ENCODE data around the gene STAT3. TPM values are rescaled to one million over a fixed set of nuclear protein-coding genes. Genes with fewer than 3 reads are reported as not detected.
A peak's percentile ranks its signal among the peaks of the same experiment; 100 is the strongest.

Gene STAT3
- total and polyA plus RNA-seq, 2 of the 13 experiments (the other 11 are each of a cell fraction or from before 2014, with no cell fraction given) = 61.8 to 62.4 TPM

DNA sequence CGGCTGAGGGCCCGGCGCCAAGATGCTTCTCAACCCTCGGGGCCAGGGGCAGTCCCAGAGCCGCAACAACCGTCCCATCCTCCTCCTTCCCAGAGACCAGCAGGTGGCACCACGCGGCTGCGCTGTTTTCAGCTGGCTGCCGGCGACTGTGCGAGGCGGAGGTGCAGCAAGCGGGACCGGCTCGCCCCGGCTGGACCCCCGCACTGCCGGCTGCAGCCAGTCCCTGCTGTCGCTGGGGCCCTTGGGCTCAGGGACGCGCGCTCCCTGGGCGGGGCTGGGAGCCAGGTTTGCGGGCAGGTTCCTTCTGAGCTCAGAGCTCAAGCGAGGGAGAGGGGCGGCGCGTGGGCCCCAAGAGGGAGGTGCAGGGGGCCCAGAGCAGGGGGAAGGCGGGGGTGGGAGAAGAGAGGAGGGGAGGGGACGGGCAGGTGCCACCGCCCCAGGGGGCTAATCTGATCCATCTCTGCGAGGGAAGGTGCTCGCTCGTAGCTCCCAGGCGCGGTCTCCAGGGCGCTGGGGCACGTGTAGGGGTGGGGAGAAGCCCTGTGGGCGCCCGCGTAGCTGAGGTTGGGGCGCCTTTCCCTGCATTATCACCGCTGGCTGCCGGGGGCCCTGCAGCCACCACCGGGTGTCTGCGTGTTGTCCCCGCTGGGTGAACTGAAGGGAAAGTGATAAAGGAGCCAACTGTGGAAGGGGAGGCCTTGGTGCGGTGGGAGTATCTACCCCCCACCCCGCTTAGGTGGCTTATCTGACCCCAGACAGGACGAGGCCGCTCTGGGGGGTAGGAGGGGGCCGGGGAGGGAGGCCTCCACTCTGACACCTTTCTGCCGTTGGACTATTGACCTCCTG is 75.7 kb downstream of the STAT3 start (continued):
- TF ChIP-seq, protein P1, sequence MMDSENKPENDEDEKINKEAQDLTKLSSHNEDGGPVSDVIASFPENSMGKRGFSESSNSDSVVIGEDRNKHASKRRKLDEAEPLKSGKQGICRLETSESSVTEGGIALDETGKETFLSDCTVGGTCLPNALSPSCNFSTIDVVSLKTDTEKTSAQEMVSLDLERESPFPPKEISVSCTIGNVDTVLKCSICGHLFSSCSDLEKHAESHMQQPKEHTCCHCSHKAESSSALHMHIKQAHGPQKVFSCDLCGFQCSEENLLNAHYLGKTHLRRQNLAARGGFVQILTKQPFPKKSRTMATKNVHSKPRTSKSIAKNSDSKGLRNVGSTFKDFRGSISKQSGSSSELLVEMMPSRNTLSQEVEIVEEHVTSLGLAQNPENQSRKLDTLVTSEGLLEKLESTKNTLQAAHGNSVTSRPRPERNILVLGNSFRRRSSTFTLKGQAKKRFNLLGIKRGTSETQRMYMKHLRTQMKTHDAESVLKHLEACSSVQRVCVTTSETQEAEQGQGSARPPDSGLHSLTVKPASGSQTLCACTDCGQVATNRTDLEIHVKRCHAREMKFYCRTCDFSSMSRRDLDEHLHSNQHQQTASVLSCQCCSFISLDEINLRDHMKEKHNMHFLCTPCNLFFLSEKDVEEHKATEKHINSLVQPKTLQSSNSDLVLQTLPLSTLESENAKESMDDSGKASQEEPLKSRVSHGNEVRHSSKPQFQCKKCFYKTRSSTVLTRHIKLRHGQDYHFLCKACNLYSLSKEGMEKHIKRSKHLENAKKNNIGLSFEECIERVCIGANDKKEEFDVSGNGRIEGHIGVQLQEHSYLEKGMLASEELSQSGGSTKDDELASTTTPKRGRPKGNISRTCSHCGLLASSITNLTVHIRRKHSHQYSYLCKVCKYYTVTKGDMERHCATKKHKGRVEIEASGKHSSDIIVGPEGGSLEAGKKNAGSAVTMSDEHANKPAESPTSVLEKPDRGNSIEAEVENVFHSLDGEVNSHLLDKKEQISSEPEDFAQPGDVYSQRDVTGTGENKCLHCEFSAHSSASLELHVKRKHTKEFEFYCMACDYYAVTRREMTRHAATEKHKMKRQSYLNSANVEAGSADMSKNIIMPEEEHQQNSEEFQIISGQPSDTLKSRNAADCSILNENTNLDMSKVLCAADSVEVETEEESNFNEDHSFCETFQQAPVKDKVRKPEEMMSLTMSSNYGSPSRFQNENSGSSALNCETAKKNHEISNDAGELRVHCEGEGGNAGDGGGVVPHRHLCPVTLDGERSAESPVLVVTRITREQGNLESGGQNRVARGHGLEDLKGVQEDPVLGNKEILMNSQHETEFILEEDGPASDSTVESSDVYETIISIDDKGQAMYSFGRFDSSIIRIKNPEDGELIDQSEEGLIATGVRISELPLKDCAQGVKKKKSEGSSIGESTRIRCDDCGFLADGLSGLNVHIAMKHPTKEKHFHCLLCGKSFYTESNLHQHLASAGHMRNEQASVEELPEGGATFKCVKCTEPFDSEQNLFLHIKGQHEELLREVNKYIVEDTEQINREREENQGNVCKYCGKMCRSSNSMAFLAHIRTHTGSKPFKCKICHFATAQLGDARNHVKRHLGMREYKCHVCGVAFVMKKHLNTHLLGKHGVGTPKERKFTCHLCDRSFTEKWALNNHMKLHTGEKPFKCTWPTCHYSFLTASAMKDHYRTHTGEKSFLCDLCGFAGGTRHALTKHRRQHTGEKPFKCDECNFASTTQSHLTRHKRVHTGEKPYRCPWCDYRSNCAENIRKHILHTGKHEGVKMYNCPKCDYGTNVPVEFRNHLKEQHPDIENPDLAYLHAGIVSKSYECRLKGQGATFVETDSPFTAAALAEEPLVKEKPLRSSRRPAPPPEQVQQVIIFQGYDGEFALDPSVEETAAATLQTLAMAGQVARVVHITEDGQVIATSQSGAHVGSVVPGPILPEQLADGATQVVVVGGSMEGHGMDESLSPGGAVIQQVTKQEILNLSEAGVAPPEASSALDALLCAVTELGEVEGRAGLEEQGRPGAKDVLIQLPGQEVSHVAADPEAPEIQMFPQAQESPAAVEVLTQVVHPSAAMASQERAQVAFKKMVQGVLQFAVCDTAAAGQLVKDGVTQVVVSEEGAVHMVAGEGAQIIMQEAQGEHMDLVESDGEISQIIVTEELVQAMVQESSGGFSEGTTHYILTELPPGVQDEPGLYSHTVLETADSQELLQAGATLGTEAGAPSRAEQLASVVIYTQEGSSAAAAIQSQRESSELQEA (CRISPR knock-in tag; IDR thresholded peaks at IDR 0.05; ENCODE audit: not compliant biosample characterization) = no peak
- TF ChIP-seq ZNF501 (CRISPR knock-in tag; IDR thresholded peaks at IDR 0.05) (no peak), EZH2 (conservative IDR thresholded peaks at IDR 0.05; ENCODE audit: low read depth, low read length) (no peak), ETV5 (CRISPR knock-in tag; IDR thresholded peaks at IDR 0.05; ENCODE audit: borderline replicate concordance) (no peak; the same call in 1 of the 2 replicates), ZNF225 (CRISPR knock-in tag; IDR thresholded peaks at IDR 0.05) (peak; percentile 58; the same call in 1 of the 2 replicates), ZNF343 (CRISPR knock-in tag; IDR thresholded peaks at IDR 0.05) (peak; percentile 72; the same call in 1 of the 2 replicates), CCAR2 (optimal IDR thresholded peaks at IDR 0.05; ENCODE audit: low read depth, low read length) (no peak), ZNF775 (CRISPR knock-in tag; IDR thresholded peaks at IDR 0.05; ENCODE audit: borderline replicate concordance) (no peak), ZNF747 (CRISPR knock-in tag; IDR thresholded peaks at IDR 0.05; ENCODE audit: borderline replicate concordance) (peak; percentile 80), ZBTB40 (IDR thresholded peaks at IDR 0.05) (no peak), ZBTB40 (CRISPR knock-in tag; IDR thresholded peaks at IDR 0.05) (peak; percentile 48)
